ENCODE results near the gene THRA.

Gene THRA

DNA sequence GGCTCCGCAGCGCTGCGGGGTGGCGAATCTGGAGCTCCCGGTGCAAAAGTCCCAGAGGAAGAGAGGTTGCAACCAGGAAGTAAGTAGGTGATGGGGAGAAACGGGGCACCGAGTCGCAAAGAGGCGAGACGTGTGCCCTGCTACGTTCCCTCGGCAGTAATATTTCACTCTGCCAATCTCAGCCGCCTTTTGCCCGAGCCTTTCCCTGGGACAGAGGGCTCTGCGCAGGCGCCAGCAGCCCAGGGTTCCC lies 37.6 kb downstream of the THRA start, which contains the start of gene NR1D1:
Gene NR1D1 (minus strand): TSS at position 171 of the 250 bp plus-strand sequence. CDS start 495 bp downstream, outside the sequence.
- no peak for DNase-seq

GRCh38 chr17:40100669-40101366 lies 38.1 kb downstream of the THRA start:
- DNase-seq = peak; percentile 98

DNA sequence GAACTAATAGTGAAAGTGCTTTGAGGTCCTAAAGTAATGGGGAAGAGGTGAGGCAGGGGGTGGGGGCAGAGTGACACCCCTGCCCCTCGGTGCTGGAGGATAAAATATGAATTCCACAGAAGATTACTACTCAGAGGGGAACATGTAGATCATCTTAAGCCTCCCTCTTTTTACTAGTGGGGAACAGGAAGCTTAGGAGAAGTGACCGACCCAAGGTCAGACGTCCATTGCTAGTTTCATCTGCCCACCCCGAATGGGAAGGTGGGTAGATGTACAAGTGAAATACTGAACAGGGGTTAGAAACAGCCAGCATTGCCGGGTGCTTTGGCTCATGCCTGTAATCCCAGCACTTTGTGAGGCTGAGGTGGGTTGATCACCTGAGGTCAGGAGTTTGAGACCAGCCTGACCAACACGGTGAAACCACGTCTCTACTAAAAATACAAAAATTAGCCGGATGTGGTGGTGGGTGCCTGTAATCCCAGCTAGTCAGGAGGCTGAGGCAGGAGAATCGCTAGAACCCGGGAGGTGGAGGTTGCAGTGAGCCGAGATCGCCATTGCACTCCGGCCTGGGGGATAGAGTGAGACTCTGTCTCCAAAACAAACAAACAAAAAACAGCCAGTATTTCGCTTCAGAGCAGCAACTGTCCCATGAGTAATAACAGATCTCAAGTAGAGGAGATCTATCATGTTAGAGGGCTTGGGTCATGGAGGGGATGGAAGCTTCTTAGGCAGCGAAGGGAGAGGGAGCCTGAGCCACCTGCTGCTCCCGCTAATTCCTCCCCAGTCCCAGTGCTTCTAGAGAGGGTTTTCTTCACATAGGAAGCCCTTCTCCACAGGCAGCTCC lies 38.8 kb downstream of the THRA start:
- no peak for DNase-seq

DNA sequence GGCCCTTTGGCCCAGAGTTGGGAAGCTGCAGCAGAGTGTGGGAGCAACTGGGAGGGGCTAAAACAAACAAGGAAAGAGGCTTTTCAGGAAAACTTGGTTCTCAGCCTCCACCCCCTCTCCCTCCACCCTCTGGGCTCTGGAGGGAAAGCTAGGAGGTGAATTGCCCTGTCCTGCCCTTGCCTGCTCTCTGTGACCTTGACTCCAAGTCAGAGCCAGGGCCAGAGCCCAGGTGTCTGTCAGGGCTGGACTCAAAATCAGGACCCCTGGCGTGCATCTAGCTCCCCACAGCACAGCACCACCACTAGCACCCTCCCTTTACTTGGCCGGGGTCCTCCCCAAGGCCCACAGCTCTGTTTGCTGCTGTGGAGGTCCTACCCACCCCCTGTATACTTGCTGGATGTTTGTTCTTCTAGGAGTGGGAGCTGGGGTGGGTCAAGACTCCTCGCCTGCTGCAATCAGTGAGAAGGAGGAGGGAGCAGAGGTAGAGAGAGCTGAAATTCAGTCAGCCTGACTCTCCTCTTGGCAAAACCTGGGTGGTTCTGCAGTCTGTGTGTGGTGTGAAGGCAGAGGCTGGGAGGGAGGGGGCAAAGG lies 40.4 kb downstream of the THRA start:
- DNase-seq = no peak

GRCh38 chr17:40103688-40104087 lies 40.9 kb downstream of the THRA start:
- no peak for DNase-seq

GRCh38 chr17:40104594-40105486 lies 42.1 kb downstream of the THRA start:
- no peak for DNase-seq

- DNase-seq = no peak
Measured at GRCh38 chr17:40105861-40106759, 43.3 kb downstream of the THRA start.

DNA sequence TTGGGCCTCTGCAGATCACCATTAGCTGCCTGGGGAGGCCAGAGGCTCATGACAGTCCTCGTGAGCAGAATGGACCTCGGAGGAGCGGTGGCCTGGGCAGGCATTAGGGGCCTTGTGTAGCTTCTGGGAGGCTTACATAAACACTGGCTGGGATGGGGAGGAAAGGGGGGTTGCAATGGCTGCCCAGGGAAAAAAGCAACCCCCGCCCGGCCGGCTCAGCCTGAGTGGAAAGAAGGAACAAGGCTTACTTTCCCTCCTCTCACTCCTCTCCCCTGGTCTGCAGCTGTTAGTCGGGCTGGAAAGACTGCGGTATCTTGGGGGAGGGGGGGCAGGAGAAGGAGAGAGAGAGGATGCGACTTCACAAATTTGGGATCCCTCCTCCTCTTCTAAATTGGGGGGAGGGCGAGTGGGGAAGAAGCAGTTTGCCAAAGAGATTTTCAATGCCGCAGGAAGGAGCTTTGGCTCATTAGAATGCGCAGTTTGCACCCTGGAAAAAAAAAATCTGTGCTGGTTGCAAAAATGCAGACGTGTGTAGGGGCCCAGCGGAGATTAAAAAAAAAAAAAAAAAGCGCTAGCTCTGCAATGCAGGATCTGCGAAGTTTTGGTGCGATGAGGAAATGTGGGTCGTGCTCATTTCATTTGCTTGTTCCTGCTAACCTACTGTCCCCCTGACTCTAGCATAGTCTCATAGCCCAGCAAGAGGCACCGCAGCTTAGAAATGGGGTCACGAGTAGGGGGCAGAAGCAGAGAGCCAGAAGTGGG lies 44.2 kb downstream of the THRA start:
- peak; percentile 81 for DNase-seq

DNA sequence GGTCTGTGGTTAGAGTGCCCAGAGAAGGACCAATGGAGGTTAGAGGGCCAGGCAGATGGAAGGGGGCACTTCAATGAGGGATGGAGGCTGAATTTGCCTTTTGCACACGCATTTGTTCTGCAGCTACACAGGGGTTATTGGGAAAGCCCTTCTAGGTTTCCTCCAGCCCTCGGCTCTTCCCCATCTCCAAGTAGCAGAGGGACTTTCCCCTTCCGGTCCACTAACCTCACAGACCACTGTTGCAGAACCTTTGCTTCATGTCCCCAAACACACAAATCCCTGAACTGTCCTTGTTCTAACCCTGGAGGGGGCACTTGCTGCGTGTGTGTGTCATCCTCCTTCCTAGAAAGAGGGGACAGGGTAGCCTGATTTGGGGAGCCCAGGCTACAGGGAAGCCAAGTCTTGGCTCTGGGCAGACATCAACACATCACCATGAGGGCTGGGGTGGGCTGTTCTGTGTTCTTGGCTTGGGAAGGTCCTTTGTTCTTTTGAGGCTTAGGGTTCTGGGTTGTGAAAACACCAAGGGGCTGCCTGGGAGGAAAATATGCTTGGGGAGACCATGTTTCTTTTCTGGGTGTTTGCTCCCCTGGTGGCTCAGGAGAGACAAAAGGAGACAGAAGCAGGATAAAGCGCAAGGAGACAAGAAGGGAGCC lies 44.9 kb downstream of the THRA start:
- DNase-seq = no peak

DNA sequence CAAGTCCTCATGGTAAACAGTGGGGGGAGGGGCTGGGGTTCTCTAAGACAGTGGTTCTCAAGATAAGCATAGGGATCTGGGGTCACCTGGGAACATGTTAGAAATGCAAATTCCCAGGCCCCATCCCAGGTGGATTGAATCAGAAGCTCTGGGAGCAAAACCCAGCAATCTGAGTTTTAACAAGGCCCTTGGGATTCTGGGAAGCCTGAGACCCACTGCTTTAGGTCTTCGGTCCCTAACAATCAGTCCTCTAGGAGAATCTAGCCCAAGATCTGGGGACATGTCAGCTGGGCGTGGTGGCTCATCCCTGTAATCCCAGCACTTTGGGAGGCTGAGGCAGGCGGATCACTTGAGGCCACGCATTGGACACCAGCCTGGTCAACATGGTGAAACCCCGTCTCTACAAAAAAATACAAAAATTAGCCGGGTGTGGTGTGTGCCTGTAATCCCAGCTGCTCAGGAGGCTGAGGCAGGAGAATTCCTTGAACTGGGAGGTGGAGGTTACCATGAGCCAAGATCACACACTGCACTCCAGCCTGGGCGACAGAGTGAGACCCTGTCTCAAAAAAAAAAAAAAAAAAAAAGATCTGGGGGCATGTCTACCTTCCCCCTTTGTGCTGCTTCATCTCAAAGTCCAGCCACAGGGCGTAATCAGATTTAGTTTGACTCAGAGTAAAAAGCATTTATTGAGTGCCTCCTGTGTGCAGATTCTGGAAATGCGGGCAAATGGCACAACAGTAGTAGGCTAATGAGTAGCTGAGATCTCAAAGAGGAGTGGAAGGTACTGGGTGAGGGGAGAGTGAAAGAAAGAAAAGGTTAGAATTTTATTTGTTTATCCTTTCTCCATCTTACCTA lies 46.4 kb downstream of the THRA start:
- no peak for DNase-seq

- DNase-seq = no peak
Measured at GRCh38 chr17:40110026-40110845, 47.5 kb downstream of the THRA start.

GRCh38 chr17:40111221-40112128 lies 48.7 kb downstream of the THRA start:
- DNase-seq = peak; percentile 91

DNA sequence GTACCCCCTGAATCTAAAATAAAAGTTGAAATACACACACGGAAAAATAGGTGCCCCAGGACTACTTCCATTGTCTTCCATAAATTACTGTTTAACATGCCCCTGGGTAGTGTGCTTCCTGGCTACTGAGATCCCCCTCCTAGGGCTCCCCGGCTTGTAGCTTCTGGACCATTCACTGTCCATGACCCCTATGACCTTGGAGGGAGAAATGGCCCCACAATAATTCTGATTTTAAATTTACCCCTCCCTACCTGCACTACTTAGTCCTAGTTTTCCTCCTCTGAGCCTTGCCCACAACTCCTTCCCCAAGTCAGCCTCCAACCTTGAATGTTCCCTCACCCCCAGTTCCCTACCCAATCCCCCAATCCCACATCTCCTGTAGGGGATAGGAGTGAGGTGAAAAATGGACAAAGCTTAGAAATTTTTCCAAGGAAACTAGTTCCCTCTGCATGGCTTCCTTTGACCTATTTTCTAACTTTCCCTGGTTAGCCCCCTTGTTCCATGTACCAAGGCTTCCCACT lies 49.5 kb downstream of the THRA start:
- DNase-seq = no peak

GRCh38 chr17:40112718-40113109 lies 49.9 kb downstream of the THRA start:
- no peak for DNase-seq

GRCh38 chr17:40113110-40113906 lies 50.5 kb downstream of the THRA start:
- DNase-seq = peak; percentile 96

GRCh38 chr17:40113907-40114245 lies 51.1 kb downstream of the THRA start:
- DNase-seq = peak; percentile 80

- DNase-seq = no peak
Measured at GRCh38 chr17:40115101-40115436, 52.3 kb downstream of the THRA start.

Data from fibroblast of skin of right quadriceps (primary cell).